Activated CD4-positive, alpha-beta memory T cell treated with anti-CD3 and anti-CD28 coated beads for 36 hours (primary cell): ENCODE results near the gene CDCP1. TPM values are rescaled to one million over a fixed set of nuclear protein-coding genes. Genes with fewer than 3 reads are reported as not detected.

Experiments used
- CTCF ChIA-PET: fragments of 350-600 bp; sonication (Branson Sonifier 250); formaldehyde crosslinking; loops from one replicate; lab custom pipeline; 2021; ENCODE audit warnings: antibody characterized with exemption, inconsistent platforms; lab: Charles Lee
- POLR2A ChIA-PET: fragments of 350-600 bp; sonication (Branson Sonifier 250); formaldehyde crosslinking; loops from one replicate; lab custom pipeline; 2021; ENCODE audit warnings: antibody characterized with exemption; lab: Charles Lee
- DNase-seq: peaks from one replicate; pipeline ENCODE4 v3.0.0-alpha.2; 2020
- H3K27ac Mint-ChIP-seq: one replicate; pipeline ENCODE4 v1.8.0; 2021; ENCODE audit warnings: mixed read lengths
- H3K27me3 Mint-ChIP-seq: one replicate; pipeline ENCODE4 v1.8.0; 2021; ENCODE audit warnings: mixed read lengths
- H3K36me3 Mint-ChIP-seq: one replicate; pipeline ENCODE4 v1.8.0; 2021; ENCODE audit warnings: mixed read lengths
- H3K4me1 Mint-ChIP-seq: one replicate; pipeline ENCODE4 v1.8.0; 2021; ENCODE audit warnings: low read depth, mixed read lengths
- H3K4me3 Mint-ChIP-seq: one replicate; pipeline ENCODE4 v1.8.0; 2021; ENCODE audit warnings: mild to moderate bottlenecking, mixed read lengths
- H3K9me3 Mint-ChIP-seq: one replicate; pipeline ENCODE4 v1.8.0; 2021; ENCODE audit warnings: mixed read lengths
- intact Hi-C: fragments of 100-400 bp; cut with micrococcal nuclease; formaldehyde crosslinking; loops from one replicate; pipeline ENCODE4 v1.15.1; 2023
- total RNA-seq, 2 experiments: library from RNA; stranded (reverse); gene quantifications; one replicate each; pipeline ENCODE4 v1.2.3, GENCODE V29; 2021

Gene CDCP1
- total RNA-seq, 2 experiments from 2014 or later = 0.48 to 0.53 TPM

- H3K4me1 Mint-ChIP-seq = peaks cover 24% of the 10 kb centered on the region
- CTCF ChIA-PET = interaction anchor here (0.6 to 1.1 kb wide), 2 partner anchors 129 to 132 kb away, joined by 3 read pairs; no protein-coding TSS in a partner anchor
- H3K27me3 Mint-ChIP-seq = no peaks in the 10 kb centered on the region
- no peak overlapping the region for H3K27ac Mint-ChIP-seq
- H3K36me3 Mint-ChIP-seq = no peaks in the 10 kb centered on the region
- no peak overlapping the region for H3K4me3 Mint-ChIP-seq
- H3K9me3 Mint-ChIP-seq = no peaks in the 10 kb centered on the region
- POLR2A ChIA-PET = no interaction called here
- DNase-seq = no peak
- intact Hi-C loops = loop anchor here (5.0 kb wide), 1 partner anchor 112 kb away; no protein-coding TSS in a partner anchor
Measured at GRCh38 chr3:45169125-45169904, 23.1 kb upstream of the CDCP1 start.

- Mint-ChIP-seq H3K36me3 (no peaks in the 10 kb centered on the region), H3K9me3 (no peaks in the 10 kb centered on the region), H3K4me1 (peaks cover 24% of the 10 kb centered on the region), H3K27ac (no peak overlapping the region), H3K4me3 (no peak overlapping the region), H3K27me3 (no peaks in the 10 kb centered on the region)
- DNase-seq = no peak
- intact Hi-C loops = loop anchor here (5.0 kb wide), 1 partner anchor 111 kb away; no protein-coding TSS in a partner anchor
- ChIA-PET CTCF (interaction anchor here (0.6 to 3.0 kb wide), 3 partner anchors 42 to 128 kb away, joined by 3 to 18 read pairs (median 6); no protein-coding TSS in a partner anchor), POLR2A (interaction anchor here (1.6 kb wide), 1 partner anchor 14 kb away, joined by 6 read pairs; no protein-coding TSS in a partner anchor)
Measured at GRCh38 chr3:45168451-45168850, 22.3 kb upstream of the CDCP1 start.

- ChIA-PET POLR2A (interaction anchor here (1.6 kb wide), 1 partner anchor 12 kb away, joined by 6 read pairs; no protein-coding TSS in a partner anchor), CTCF (interaction anchor here (0.9 to 3.0 kb wide), 5 partner anchors 43 to 344 kb away, joined by 3 to 18 read pairs (median 6); no protein-coding TSS in a partner anchor)
- peaks cover 24% of the 10 kb centered on the region for H3K4me1 Mint-ChIP-seq
- intact Hi-C loops = loop anchor here (1.0 to 5.0 kb wide), 4 partner anchors 41 to 130 kb away; no protein-coding TSS in a partner anchor
- no peaks in the 10 kb centered on the region for H3K36me3 Mint-ChIP-seq
- H3K4me3 Mint-ChIP-seq = peak overlapping the region; percentile 58
- H3K9me3 Mint-ChIP-seq = no peaks in the 10 kb centered on the region
- H3K27me3 Mint-ChIP-seq = no peaks in the 10 kb centered on the region
- peak; percentile 95 for DNase-seq
- H3K27ac Mint-ChIP-seq = peak overlapping the region; percentile 88
Measured at GRCh38 chr3:45167011-45167911, 21.1 kb upstream of the CDCP1 start.

- ChIA-PET CTCF (interaction anchor here (0.9 to 3.0 kb wide), 3 partner anchors 44 to 345 kb away, joined by 4 to 18 read pairs (median 9); no protein-coding TSS in a partner anchor), POLR2A (interaction anchor here (1.6 kb wide), 1 partner anchor 12 kb away, joined by 6 read pairs; no protein-coding TSS in a partner anchor)
- no peaks in the 10 kb centered on the region for H3K9me3 Mint-ChIP-seq
- no peaks in the 10 kb centered on the region for H3K27me3 Mint-ChIP-seq
- no peak overlapping the region for H3K4me3 Mint-ChIP-seq
- no peaks in the 10 kb centered on the region for H3K36me3 Mint-ChIP-seq
- peak overlapping the region; percentile 88 for H3K27ac Mint-ChIP-seq
- intact Hi-C loops = loop anchor here (5.0 kb wide), 1 partner anchor 109 kb away; no protein-coding TSS in a partner anchor
- H3K4me1 Mint-ChIP-seq = peaks cover 24% of the 10 kb centered on the region
- no peak for DNase-seq
Measured at GRCh38 chr3:45166321-45166879, 20.2 kb upstream of the CDCP1 start.

GRCh38 chr3:45165497-45166283 is 19.5 kb upstream of the CDCP1 start:
- POLR2A ChIA-PET = no interaction called here
- H3K4me1 Mint-ChIP-seq = peaks cover 24% of the 10 kb centered on the region
- intact Hi-C loops = loop anchor here (5.0 kb wide), 1 partner anchor 108 kb away; no protein-coding TSS in a partner anchor
- H3K9me3 Mint-ChIP-seq = no peaks in the 10 kb centered on the region
- H3K27me3 Mint-ChIP-seq = no peaks in the 10 kb centered on the region
- H3K27ac Mint-ChIP-seq = no peak overlapping the region
- H3K4me3 Mint-ChIP-seq = no peak overlapping the region
- CTCF ChIA-PET = interaction anchor here (3.0 kb wide), 1 partner anchor 45 kb away, joined by 18 read pairs; no protein-coding TSS in a partner anchor
- DNase-seq = no peak
- H3K36me3 Mint-ChIP-seq = no peaks in the 10 kb centered on the region

- peaks cover 1% of the 10 kb centered on the region for H3K27me3 Mint-ChIP-seq
- ChIA-PET POLR2A (no interaction called here), CTCF (interaction anchor here (1.1 kb wide), 2 partner anchors 10 to 127 kb away, joined by 3 to 5 read pairs; no protein-coding TSS in a partner anchor)
- no peak overlapping the region for H3K27ac Mint-ChIP-seq
- no peaks in the 10 kb centered on the region for H3K9me3 Mint-ChIP-seq
- no peak overlapping the region for H3K4me3 Mint-ChIP-seq
- intact Hi-C loops = no loop called here
- H3K36me3 Mint-ChIP-seq = no peaks in the 10 kb centered on the region
- no peak for DNase-seq
- H3K4me1 Mint-ChIP-seq = peaks cover 24% of the 10 kb centered on the region
Measured at GRCh38 chr3:45164056-45164455, 17.9 kb upstream of the CDCP1 start.

GRCh38 chr3:45163481-45163880 is 17.3 kb upstream of the CDCP1 start:
- Mint-ChIP-seq H3K9me3 (no peaks in the 10 kb centered on the region), H3K36me3 (no peaks in the 10 kb centered on the region), H3K4me3 (no peak overlapping the region), H3K4me1 (peaks cover 23% of the 10 kb centered on the region), H3K27me3 (peaks cover 1% of the 10 kb centered on the region), H3K27ac (no peak overlapping the region)
- intact Hi-C loops = no loop called here
- POLR2A ChIA-PET = no interaction called here
- no peak for DNase-seq
- CTCF ChIA-PET = interaction anchor here (1.1 kb wide), 1 partner anchor 127 kb away, joined by 5 read pairs; no protein-coding TSS in a partner anchor

- Mint-ChIP-seq H3K36me3 (no peaks in the 10 kb centered on the region), H3K27ac (no peak overlapping the region), H3K4me3 (no peak overlapping the region), H3K9me3 (peaks cover 8% of the 10 kb centered on the region), H3K27me3 (peaks cover under 1% of the 10 kb centered on the region), H3K4me1 (no peaks in the 10 kb centered on the region)
- no peak for DNase-seq
- ChIA-PET CTCF (interaction anchor here (0.7 to 1.0 kb wide), 2 partner anchors 10 to 113 kb away, joined by 3 to 4 read pairs; no protein-coding TSS in a partner anchor), POLR2A (interaction anchor here (1.8 kb wide), 1 partner anchor 13 kb away, joined by 6 read pairs; no protein-coding TSS in a partner anchor)
- intact Hi-C loops = no loop called here
Measured at GRCh38 chr3:45154641-45155147, 8.5 kb upstream of the CDCP1 start.

- ChIA-PET POLR2A (interaction anchor here (1.8 kb wide), 1 partner anchor 14 kb away, joined by 6 read pairs; no protein-coding TSS in a partner anchor), CTCF (interaction anchor here (0.5 to 0.7 kb wide), 2 partner anchors 10 to 17 kb away, joined by 3 read pairs; no protein-coding TSS in a partner anchor)
- H3K4me3 Mint-ChIP-seq = no peak overlapping the region
- no peaks in the 10 kb centered on the region for H3K4me1 Mint-ChIP-seq
- H3K27me3 Mint-ChIP-seq = no peaks in the 10 kb centered on the region
- peaks cover 8% of the 10 kb centered on the region for H3K9me3 Mint-ChIP-seq
- DNase-seq = no peak
- intact Hi-C loops = no loop called here
- H3K27ac Mint-ChIP-seq = no peak overlapping the region
- H3K36me3 Mint-ChIP-seq = no peaks in the 10 kb centered on the region
Measured at GRCh38 chr3:45153658-45154437, 7.7 kb upstream of the CDCP1 start.

GRCh38 chr3:45152307-45152706 is 6.1 kb upstream of the CDCP1 start:
- Mint-ChIP-seq H3K27ac (no peak overlapping the region), H3K4me1 (no peaks in the 10 kb centered on the region), H3K27me3 (peaks cover 4% of the 10 kb centered on the region), H3K4me3 (no peak overlapping the region), H3K9me3 (peaks cover 8% of the 10 kb centered on the region), H3K36me3 (no peaks in the 10 kb centered on the region)
- intact Hi-C loops = no loop called here
- CTCF ChIA-PET = no interaction called here
- POLR2A ChIA-PET = no interaction called here
- no peak for DNase-seq
